GM18520 (cell line): ENCODE measurements around the gene GRB2.
"Not testable (repeated sequence)": the region's sequence is repeated elsewhere in the genome, so short reads cannot be mapped to it uniquely, and the experiment has no call there.

Source experiments
- ATAC-seq: cut with Tn5 transposase; IDR thresholded peaks from one replicate; pipeline ENCODE4 v1.9.1; 2021; ENCODE audit not compliant: unreplicated experiment

GRB2 gene

GRCh38 chr17:75388476-75389030, 16.9 kb downstream of the GRB2 start:
- no peak for ATAC-seq

DNA sequence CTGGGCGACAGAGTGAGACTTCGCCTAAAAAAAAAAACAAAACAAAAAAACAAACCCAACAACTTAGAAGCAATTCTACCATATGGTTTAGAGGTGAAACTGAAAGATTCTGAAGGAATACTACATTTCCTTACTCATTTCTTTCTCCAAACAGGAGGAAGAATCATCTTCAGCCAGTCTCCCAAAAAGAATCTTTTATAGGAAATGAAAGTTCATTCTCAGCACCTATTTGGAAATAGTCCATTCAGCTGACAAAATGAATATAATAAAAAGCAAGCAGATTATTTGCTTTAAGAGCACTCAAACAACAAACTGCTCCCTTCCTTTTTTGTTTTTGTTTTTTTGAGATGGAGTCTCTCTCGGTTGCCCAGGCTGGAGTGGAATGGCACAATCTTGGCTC, 17.7 kb downstream of the GRB2 start:
- no peak for ATAC-seq

DNA sequence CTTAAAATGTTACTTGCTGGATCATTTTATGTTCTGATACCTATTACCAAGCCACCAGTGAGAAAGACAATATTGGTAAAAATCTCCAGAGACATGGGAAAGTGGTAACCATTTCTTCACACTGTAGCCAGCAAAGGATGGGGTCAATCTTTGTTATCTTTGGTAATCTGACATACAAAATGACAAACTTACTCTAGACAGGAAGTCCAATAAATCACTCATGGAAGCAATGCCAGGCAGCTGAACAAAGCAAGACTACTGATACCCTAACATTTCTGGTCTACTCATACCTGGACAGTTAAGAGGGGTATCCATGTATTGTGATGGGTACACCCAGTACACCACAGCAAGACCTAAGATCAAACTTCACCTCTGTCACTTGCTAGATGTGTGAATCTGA, 19.0 kb downstream of the GRB2 start:
- no peak for ATAC-seq

- no peak for ATAC-seq
These were observed 20.7 kb downstream of the GRB2 start for GRCh38 chr17:75384751-75385150.

- ATAC-seq, result no peak
These were observed 21.7 kb downstream of the GRB2 start for GRCh38 chr17:75383842-75384195.

GRCh38 chr17:75380750-75381149, 24.7 kb downstream of the GRB2 start:
- ATAC-seq, result no peak

DNA sequence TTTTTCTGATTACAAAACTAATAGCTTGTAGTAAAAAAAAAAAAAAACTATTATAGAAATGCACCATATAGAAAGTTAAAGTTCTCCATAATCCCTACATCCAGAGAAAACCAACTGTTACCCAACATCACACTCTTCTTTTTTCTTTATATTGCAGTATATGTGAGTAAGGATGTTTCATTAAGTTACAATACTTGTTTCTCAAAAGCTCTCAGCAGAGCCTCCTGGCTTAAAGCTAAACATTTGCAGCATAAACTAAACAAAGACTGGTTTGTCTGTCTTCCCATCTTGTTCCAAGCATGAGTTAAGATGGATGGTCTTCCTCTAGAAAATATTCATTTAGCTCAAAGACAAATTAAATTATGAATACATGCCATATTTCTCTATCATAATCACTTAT, 25.2 kb downstream of the GRB2 start:
- ATAC-seq, result no peak

DNA sequence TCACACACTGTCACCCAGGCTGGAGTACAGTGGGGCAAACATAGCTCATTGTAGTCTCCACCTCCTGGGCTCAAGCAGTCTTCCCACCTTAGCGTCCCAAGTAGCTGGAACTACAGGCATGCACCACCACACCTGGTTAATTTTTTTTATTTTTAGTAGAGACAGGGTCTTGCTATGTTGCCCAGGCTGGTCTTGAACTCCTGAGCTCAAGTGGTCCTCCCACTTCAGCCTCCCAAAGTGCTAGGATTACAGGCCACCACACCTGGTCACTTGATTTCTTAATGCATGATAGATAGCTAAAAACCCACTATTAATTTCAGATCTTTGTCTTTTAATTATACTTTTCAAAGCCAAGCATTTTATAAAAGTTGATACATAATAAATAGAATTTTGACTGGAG, 26.1 kb downstream of the GRB2 start:
- ATAC-seq, result not testable (repeated sequence)

GRCh38 chr17:75373280-75373679, 32.2 kb downstream of the GRB2 start:
- no peak for ATAC-seq

- ATAC-seq, result no peak
These were observed 33.5 kb downstream of the GRB2 start for GRCh38 chr17:75371981-75372380.

DNA sequence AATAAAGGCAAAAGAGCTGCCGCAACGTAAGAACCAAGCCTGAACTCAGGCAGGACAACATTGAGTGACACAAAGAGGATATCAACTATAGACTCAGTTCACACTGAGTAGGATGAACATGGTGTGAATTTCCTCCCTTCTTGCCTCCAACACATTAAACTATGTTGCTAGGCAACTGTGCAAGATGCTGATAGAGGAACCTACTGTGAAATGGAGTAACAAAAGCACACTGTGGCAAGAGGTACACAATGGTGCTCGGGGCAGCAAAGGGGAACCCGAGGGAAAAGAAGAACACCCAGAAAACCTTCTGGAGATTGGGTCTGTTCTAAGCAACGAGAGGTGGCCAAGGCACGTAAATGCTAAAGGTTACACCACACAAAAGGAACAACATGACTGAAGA, 34.1 kb downstream of the GRB2 start:
- no peak for ATAC-seq

- ATAC-seq, result no peak
These were observed 35.1 kb downstream of the GRB2 start for GRCh38 chr17:75370286-75370915.

DNA sequence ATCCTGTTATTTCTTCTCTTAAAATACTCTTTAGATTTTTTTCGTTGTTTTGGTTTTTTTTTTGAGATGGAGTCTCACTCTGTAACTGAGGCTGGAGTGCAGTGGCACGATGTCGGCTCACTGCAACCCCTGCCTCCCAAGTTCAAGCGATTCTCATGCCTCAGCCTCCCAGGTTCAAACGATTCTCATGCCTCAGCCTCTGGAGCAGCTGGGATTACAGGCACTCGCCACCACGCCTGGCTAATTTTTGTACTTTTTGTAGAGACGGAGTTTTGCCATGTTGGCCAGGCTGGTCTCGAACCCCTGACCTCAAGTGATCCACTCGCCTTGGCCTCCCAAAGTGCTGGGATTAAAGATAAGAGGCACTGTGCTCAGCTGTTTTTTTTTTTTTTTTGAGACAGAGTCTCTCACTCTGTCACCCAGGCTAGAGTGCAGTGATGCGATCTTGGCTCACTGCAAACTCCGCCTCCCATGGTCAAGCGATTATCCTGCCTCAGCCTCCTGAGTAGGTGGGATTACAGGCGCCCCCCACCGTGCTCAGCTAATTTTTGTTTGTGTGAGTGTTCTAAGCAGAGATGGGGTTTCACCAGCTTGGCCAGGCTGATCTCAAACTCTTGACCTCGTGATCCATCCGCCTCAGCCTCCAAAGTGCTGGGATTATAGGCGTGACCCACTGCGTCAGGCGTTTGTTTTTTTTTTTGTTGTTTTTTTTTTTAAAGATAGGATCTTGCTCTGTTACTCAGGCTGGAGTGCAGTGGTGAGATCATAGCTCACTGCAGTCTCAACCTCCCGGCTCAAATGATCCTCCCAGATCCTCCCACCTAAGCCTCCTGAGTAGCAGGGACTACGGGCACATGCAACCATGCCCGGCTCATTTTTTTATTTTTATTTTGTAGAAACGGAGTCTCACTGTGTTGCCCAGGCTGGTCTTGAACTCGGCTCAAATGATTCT, 37.4 kb downstream of the GRB2 start:
- ATAC-seq, result not testable (repeated sequence)

GRCh38 chr17:75367312-75367711, 38.2 kb downstream of the GRB2 start:
- ATAC-seq, result no peak

GRCh38 chr17:75366432-75366831, 39.0 kb downstream of the GRB2 start:
- ATAC-seq, result no peak

DNA sequence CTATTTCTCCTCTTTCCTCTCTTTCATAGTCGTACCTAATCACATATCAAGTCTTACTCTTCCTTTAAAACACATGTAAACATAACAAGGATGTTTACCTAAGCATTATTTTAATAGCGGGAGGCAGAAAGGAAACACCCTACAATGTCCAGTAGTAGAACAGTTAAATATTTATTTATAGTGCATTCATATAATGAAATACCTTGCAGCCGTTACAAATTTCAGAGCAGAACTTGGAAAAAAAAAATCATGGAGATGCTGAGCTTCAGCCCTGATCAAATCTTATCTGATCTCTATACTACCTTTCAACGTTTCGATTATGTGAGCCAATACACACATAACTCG, 39.6 kb downstream of the GRB2 start:
- no peak for ATAC-seq

- ATAC-seq, result no peak
These were observed 40.2 kb downstream of the GRB2 start for GRCh38 chr17:75365009-75365930.

DNA sequence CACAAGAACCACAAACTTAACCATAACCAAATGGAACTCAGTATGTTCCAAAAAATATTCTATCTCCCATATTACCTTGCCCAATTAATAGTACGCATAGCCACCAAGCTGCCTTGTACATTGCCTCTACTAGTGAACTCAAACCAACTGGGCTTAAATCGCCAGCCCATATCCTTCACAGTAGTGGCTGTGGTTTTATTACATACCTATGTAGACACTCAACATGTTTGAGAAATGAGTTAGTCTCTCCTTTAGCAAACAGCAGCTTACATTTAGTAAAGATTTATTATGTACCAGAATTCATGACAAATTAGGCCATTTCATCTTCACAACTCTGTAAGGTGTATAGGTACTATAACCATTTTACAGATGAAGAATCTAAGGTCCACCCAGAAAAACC, 41.4 kb downstream of the GRB2 start:
- ATAC-seq, result no peak

- ATAC-seq, result no peak
These were observed 43.5 kb downstream of the GRB2 start for GRCh38 chr17:75361996-75362395.

DNA sequence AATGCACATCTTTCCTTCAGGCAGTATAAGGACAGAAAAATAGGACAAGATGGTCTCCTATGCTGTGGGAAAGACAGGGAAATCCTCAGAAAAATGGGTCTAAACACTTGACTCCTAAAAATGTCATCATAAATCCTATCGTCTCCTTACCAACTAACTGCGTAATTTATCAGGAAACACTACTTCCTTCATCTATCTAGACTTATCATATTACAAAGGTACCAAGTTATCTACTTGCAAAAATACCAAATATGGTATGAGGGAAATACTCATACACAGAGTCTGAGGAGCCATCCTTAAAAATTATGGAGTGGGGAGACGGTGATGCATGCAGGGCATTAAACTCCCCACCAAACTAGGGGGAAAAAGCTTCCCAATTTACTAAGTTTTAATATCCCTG, 44.1 kb downstream of the GRB2 start:
- ATAC-seq, result no peak

DNA sequence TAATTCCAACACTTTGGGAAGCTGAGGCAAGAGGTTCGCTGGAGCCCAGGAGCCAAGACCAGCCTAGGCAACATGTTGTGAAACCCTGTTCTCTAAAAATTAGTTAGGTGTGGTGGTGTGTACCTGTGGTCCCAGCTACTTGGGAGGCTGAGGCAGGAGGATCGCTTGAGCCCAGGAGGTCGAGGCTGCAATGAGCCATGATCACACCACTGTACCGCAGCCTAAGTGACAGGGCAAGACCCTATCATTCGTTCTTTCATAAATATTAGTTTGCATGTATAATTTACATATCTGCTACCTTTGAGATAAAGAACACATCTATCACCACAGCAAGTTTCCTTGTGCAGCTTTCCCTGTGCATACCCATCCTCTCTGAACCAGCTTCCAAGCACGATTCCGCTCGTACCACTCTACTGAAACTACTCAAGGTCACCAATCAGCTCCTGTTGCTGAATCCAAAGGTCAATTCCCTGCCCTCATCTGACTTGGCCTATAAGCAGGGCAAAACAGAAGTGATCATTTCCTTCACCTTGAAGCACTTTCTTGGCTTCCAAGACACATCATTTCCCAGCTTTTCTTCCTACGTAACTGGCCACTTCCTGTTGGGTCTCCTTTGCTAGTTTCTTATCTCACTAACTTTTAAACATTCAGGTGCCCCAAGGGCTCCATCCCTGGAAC, 49.1 kb downstream of the GRB2 start:
- no peak for ATAC-seq
